ENCODE data around the gene SLC35D1. TPM values are rescaled to one million over a fixed set of nuclear protein-coding genes. Genes with fewer than 3 reads are reported as not detected.

Gene SLC35D1
- total and polyA plus RNA-seq, 2 of the 13 experiments (the other 11 are each of a cell fraction or from before 2014, with no cell fraction given): 12.4 to 41.5 TPM

DNA sequence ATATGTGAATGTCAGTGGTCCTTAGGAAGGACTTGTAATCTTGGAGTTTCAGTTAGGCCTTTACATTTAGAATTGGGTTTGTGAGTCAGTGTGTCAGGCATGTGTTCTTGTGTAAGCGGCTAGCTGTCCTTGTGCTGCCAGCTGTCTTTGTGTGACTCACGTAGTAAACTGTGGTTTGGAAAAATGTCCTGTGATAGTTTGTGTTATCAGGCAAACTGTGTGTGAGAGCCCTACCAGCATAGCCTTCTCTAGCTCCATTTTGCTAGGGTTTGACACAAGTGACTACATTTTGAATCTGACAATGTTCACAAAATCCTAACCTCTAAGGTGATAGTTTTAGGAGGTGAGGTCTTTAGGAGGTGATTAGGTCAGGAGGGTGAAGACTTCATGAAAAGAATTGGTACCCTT is 6.9 kb upstream of the SLC35D1 start (continued):
- TF ChIP-seq, protein P1, sequence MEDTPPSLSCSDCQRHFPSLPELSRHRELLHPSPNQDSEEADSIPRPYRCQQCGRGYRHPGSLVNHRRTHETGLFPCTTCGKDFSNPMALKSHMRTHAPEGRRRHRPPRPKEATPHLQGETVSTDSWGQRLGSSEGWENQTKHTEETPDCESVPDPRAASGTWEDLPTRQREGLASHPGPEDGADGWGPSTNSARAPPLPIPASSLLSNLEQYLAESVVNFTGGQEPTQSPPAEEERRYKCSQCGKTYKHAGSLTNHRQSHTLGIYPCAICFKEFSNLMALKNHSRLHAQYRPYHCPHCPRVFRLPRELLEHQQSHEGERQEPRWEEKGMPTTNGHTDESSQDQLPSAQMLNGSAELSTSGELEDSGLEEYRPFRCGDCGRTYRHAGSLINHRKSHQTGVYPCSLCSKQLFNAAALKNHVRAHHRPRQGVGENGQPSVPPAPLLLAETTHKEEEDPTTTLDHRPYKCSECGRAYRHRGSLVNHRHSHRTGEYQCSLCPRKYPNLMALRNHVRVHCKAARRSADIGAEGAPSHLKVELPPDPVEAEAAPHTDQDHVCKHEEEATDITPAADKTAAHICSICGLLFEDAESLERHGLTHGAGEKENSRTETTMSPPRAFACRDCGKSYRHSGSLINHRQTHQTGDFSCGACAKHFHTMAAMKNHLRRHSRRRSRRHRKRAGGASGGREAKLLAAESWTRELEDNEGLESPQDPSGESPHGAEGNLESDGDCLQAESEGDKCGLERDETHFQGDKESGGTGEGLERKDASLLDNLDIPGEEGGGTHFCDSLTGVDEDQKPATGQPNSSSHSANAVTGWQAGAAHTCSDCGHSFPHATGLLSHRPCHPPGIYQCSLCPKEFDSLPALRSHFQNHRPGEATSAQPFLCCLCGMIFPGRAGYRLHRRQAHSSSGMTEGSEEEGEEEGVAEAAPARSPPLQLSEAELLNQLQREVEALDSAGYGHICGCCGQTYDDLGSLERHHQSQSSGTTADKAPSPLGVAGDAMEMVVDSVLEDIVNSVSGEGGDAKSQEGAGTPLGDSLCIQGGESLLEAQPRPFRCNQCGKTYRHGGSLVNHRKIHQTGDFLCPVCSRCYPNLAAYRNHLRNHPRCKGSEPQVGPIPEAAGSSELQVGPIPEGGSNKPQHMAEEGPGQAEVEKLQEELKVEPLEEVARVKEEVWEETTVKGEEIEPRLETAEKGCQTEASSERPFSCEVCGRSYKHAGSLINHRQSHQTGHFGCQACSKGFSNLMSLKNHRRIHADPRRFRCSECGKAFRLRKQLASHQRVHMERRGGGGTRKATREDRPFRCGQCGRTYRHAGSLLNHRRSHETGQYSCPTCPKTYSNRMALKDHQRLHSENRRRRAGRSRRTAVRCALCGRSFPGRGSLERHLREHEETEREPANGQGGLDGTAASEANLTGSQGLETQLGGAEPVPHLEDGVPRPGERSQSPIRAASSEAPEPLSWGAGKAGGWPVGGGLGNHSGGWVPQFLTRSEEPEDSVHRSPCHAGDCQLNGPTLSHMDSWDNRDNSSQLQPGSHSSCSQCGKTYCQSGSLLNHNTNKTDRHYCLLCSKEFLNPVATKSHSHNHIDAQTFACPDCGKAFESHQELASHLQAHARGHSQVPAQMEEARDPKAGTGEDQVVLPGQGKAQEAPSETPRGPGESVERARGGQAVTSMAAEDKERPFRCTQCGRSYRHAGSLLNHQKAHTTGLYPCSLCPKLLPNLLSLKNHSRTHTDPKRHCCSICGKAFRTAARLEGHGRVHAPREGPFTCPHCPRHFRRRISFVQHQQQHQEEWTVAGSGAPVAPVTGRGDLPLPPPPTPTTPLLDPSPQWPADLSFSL (CRISPR knock-in tag; IDR thresholded peaks at IDR 0.05): peak; percentile 86; the same call in 1 of the 2 replicates
- no peak for TF ChIP-seq KAT8 (CRISPR knock-in tag; IDR thresholded peaks at IDR 0.05)
- no peak for TF ChIP-seq HOXA9 (CRISPR knock-in tag; IDR thresholded peaks at IDR 0.05; ENCODE audit: borderline replicate concordance)
- no peak for TF ChIP-seq SETDB1 (CRISPR knock-in tag; IDR thresholded peaks at IDR 0.05; ENCODE audit: borderline replicate concordance)
- TF ChIP-seq, protein P2, sequence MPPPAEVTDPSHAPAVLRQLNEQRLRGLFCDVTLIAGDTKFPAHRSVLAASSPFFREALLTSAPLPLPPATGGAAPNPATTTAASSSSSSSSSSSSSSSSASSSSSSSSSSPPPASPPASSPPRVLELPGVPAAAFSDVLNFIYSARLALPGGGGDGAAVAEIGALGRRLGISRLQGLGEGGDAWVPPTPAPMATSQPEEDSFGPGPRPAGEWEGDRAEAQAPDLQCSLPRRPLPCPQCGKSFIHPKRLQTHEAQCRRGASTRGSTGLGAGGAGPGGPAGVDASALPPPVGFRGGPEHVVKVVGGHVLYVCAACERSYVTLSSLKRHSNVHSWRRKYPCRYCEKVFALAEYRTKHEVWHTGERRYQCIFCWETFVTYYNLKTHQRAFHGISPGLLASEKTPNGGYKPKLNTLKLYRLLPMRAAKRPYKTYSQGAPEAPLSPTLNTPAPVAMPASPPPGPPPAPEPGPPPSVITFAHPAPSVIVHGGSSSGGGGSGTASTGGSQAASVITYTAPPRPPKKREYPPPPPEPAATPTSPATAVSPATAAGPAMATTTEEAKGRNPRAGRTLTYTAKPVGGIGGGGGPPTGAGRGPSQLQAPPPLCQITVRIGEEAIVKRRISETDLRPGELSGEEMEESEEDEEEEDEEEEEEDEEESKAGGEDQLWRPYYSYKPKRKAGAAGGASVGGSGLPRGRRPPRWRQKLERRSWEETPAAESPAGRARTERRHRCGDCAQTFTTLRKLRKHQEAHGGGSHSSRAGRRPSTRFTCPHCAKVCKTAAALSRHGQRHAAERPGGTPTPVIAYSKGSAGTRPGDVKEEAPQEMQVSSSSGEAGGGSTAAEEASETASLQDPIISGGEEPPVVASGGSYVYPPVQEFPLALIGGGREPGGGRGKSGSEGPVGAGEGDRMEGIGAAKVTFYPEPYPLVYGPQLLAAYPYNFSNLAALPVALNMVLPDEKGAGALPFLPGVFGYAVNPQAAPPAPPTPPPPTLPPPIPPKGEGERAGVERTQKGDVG (CRISPR knock-in tag; IDR thresholded peaks at IDR 0.05; ENCODE audit: borderline replicate concordance): no peak
- TF ChIP-seq NRL (CRISPR knock-in tag; IDR thresholded peaks at IDR 0.05; ENCODE audit: borderline replicate concordance): no peak
- TF ChIP-seq, protein P3, sequence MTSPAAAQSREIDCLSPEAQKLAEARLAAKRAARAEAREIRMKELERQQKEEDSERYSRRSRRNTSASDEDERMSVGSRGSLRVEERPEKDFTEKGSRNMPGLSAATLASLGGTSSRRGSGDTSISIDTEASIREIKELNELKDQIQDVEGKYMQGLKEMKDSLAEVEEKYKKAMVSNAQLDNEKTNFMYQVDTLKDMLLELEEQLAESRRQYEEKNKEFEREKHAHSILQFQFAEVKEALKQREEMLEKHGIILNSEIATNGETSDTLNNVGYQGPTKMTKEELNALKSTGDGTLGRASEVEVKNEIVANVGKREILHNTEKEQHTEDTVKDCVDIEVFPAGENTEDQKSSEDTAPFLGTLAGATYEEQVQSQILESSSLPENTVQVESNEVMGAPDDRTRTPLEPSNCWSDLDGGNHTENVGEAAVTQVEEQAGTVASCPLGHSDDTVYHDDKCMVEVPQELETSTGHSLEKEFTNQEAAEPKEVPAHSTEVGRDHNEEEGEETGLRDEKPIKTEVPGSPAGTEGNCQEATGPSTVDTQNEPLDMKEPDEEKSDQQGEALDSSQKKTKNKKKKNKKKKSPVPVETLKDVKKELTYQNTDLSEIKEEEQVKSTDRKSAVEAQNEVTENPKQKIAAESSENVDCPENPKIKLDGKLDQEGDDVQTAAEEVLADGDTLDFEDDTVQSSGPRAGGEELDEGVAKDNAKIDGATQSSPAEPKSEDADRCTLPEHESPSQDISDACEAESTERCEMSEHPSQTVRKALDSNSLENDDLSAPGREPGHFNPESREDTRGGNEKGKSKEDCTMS (CRISPR knock-in tag; conservative IDR thresholded peaks at IDR 0.05): no peak
- TF ChIP-seq TEAD3 (CRISPR knock-in tag; optimal IDR thresholded peaks at IDR 0.05; ENCODE audit: borderline replicate concordance): peak; percentile 60
- TF ChIP-seq FOSL2 (CRISPR knock-in tag; IDR thresholded peaks at IDR 0.05): peak; percentile 97
- TF ChIP-seq JUNB (CRISPR knock-in tag; IDR thresholded peaks at IDR 0.05; ENCODE audit: borderline replicate concordance): peak; percentile 15; the same call in 1 of the 2 replicates
- peak; percentile 51 for TF ChIP-seq SAP130 (CRISPR knock-in tag; IDR thresholded peaks at IDR 0.05; ENCODE audit: low read depth)
- TF ChIP-seq, protein P4, sequence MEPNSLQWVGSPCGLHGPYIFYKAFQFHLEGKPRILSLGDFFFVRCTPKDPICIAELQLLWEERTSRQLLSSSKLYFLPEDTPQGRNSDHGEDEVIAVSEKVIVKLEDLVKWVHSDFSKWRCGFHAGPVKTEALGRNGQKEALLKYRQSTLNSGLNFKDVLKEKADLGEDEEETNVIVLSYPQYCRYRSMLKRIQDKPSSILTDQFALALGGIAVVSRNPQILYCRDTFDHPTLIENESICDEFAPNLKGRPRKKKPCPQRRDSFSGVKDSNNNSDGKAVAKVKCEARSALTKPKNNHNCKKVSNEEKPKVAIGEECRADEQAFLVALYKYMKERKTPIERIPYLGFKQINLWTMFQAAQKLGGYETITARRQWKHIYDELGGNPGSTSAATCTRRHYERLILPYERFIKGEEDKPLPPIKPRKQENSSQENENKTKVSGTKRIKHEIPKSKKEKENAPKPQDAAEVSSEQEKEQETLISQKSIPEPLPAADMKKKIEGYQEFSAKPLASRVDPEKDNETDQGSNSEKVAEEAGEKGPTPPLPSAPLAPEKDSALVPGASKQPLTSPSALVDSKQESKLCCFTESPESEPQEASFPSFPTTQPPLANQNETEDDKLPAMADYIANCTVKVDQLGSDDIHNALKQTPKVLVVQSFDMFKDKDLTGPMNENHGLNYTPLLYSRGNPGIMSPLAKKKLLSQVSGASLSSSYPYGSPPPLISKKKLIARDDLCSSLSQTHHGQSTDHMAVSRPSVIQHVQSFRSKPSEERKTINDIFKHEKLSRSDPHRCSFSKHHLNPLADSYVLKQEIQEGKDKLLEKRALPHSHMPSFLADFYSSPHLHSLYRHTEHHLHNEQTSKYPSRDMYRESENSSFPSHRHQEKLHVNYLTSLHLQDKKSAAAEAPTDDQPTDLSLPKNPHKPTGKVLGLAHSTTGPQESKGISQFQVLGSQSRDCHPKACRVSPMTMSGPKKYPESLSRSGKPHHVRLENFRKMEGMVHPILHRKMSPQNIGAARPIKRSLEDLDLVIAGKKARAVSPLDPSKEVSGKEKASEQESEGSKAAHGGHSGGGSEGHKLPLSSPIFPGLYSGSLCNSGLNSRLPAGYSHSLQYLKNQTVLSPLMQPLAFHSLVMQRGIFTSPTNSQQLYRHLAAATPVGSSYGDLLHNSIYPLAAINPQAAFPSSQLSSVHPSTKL (CRISPR knock-in tag; IDR thresholded peaks at IDR 0.05): peak; percentile 71
- TF ChIP-seq RBM22 (optimal IDR thresholded peaks at IDR 0.05; ENCODE audit: low read length): no peak
